CD1c-positive myeloid dendritic cell (primary cell): ENCODE data around the gene CC2D1A.

Experiments used
- DNase-seq: peaks from one replicate; pipeline ENCODE4 v3.0.0-alpha.2; 2016; ENCODE audit errors: extremely low spot score

CC2D1A gene

GRCh38 chr19:13935765-13936510, 29.9 kb downstream of the CC2D1A start:
- no peak for DNase-seq

GRCh38 chr19:13937479-13938300, 31.7 kb downstream of the CC2D1A start:
- DNase-seq, result no peak

GRCh38 chr19:13938301-13939064, 32.5 kb downstream of the CC2D1A start, which contains the start of gene PODNL1:
PODNL1 (minus strand) TSS chr19:13938417; CDS start chr19:13938181, 236 bp downstream.
- DNase-seq, result no peak

- peak; percentile 4 for DNase-seq
Observed at GRCh38 chr19:13942023-13942684, 36.2 kb downstream of the CC2D1A start.

- no peak for DNase-seq
Observed at GRCh38 chr19:13946414-13946813, 40.4 kb downstream of the CC2D1A start.

- no peak for DNase-seq
Observed at GRCh38 chr19:13951043-13951442, 45.0 kb downstream of the CC2D1A start.

GRCh38 chr19:13951799-13952153, 45.8 kb downstream of the CC2D1A start:
- no peak for DNase-seq

- peak; percentile 99 for DNase-seq
Observed at GRCh38 chr19:13952154-13952930, 46.3 kb downstream of the CC2D1A start, which contains the start of gene DCAF15. DCAF15 (plus strand) TSS chr19:13952509; CDS start chr19:13952513, 4 bp downstream.

GRCh38 chr19:13952931-13953531, 47.0 kb downstream of the CC2D1A start:
- peak; percentile 27 for DNase-seq

- no peak for DNase-seq
Observed at GRCh38 chr19:13954185-13954584, 48.2 kb downstream of the CC2D1A start.

- no peak for DNase-seq
Observed at GRCh38 chr19:13955662-13956364, 49.8 kb downstream of the CC2D1A start.

GRCh38 chr19:13956365-13956744, 50.4 kb downstream of the CC2D1A start:
- DNase-seq, result no peak

- no peak for DNase-seq
Observed at GRCh38 chr19:13957051-13957450, 51.0 kb downstream of the CC2D1A start.

GRCh38 chr19:13958043-13958442, 52.0 kb downstream of the CC2D1A start:
- DNase-seq, result no peak

GRCh38 chr19:13959141-13959961, 53.4 kb downstream of the CC2D1A start:
- no peak for DNase-seq

GRCh38 chr19:13959962-13960862, 54.2 kb downstream of the CC2D1A start:
- DNase-seq, result no peak

GRCh38 chr19:13960863-13961784, 55.1 kb downstream of the CC2D1A start:
- no peak for DNase-seq
